Keratinocyte (primary cell): ENCODE results near the gene TPRA1. TPM values are rescaled to one million over a fixed set of nuclear protein-coding genes. Genes with fewer than 3 reads are reported as not detected.

ENCODE experiments used
- DNase-seq: peaks from one replicate; pipeline ENCODE4 v3.0.0-alpha.2; 2011; ENCODE audit warnings: low read depth, missing footprints, low spot score
- FAIRE-seq: peaks from 2 replicates; lab custom pipeline; 2011; peaks lifted over from hg19 to GRCh38; lab: Jason Lieb, UNC
- H2AFZ ChIP-seq: 2 replicates; pipeline ENCODE4 v1.6.0; 2012; ENCODE audit warnings: low read length, control low read depth, inconsistent platforms; ENCODE audit not compliant: control insufficient read depth
- H3K27ac ChIP-seq: 2 replicates; pipeline ENCODE4 v1.5.1; 2011; ENCODE audit warnings: low read length; ENCODE audit not compliant: control insufficient read depth, insufficient read depth
- H3K27me3 ChIP-seq: 3 replicates; pipeline ENCODE4 v1.6.0; 2011; ENCODE audit warnings: low read length; ENCODE audit not compliant: control insufficient read depth, insufficient read depth; ENCODE audit errors: extremely low read depth
- H3K36me3 ChIP-seq, 2 experiments: 2 replicates in 1 of 2; 3 replicates in 1 of 2; pipeline ENCODE4 v1.5.1; 2011; ENCODE audit warnings: low read length in 2 of 2, mild to moderate bottlenecking in 1 of 2; ENCODE audit not compliant: control insufficient read depth in 2 of 2, insufficient read depth in 2 of 2; ENCODE audit errors: extremely low read depth in 1 of 2
- H3K4me1 ChIP-seq: 3 replicates; pipeline ENCODE4 v1.5.1; 2011; ENCODE audit warnings: low read length; ENCODE audit not compliant: control insufficient read depth, insufficient read depth; ENCODE audit errors: extremely low read depth
- H3K4me2 ChIP-seq: 3 replicates; pipeline ENCODE4 v1.6.0; 2011; ENCODE audit warnings: low read depth, low read length; ENCODE audit not compliant: control insufficient read depth, insufficient read depth; ENCODE audit errors: extremely low read depth
- H3K4me3 ChIP-seq, 3 experiments: fragments of 200-600 bp in 1 of 3; sonication (generic) in 1 of 3; 2 replicates in 2 of 3; 3 replicates in 1 of 3; pipeline ENCODE4 v1.5.1; 2011 to 2016; ENCODE audit warnings: low read length in 3 of 3, mild to moderate bottlenecking in 3 of 3, control low read depth in 2 of 3, inconsistent platforms in 1 of 3, low read depth in 1 of 3, mixed read lengths in 1 of 3, mixed run types in 1 of 3, moderate library complexity in 1 of 3; ENCODE audit not compliant: control insufficient read depth in 2 of 3, insufficient read depth in 2 of 3; ENCODE audit errors: extremely low read depth in 1 of 3
- H3K79me2 ChIP-seq: 2 replicates; pipeline ENCODE4 v1.6.0; 2012; ENCODE audit warnings: low read length; ENCODE audit not compliant: control insufficient read depth, insufficient read depth
- H3K9ac ChIP-seq: 3 replicates; pipeline ENCODE4 v1.6.0; 2011; ENCODE audit warnings: low read length; ENCODE audit not compliant: control insufficient read depth, insufficient read depth; ENCODE audit errors: extremely low read depth
- H3K9me1 ChIP-seq: 3 replicates; pipeline ENCODE4 v1.6.0; 2011; ENCODE audit warnings: low read length; ENCODE audit not compliant: control insufficient read depth, insufficient read depth; ENCODE audit errors: extremely low read depth
- H3K9me3 ChIP-seq: 2 replicates; pipeline ENCODE4 v1.5.1; 2012; ENCODE audit warnings: low read depth, low read length; ENCODE audit not compliant: control insufficient read depth
- H4K20me1 ChIP-seq: 3 replicates; pipeline ENCODE4 v1.6.0; 2011; ENCODE audit warnings: low read length; ENCODE audit not compliant: control insufficient read depth, insufficient read depth; ENCODE audit errors: extremely low read depth
- EZH2 ChIP-seq: IDR thresholded peaks from one replicate; pipeline ENCODE4 v1.6.1; 2012; ENCODE audit warnings: inconsistent platforms, mild to moderate bottlenecking, low read length, moderate library complexity
- dilution Hi-C: fragments of 300-500 bp; cut with MboI; formaldehyde crosslinking; loops from one replicate; pipeline ENCODE4 v1.7.0; 2020; ENCODE audit warnings: low sequenced_read_pairs; ENCODE audit not compliant: extremely low pct_ligation_motif_present
- polyA minus RNA-seq, 3 experiments: library from RNA; depleted of rRNA, polyadenylated mRNA; stranded (reverse); fragments of >200 nt; gene quantifications; 1 replicate in 1 of 3; 2 replicates in 1 of 3; 3 replicates in 1 of 3; pipeline ENCODE4 v1.2.3, GENCODE V29; 2011
- polyA plus RNA-seq, 5 experiments: library from polyadenylated mRNA; depleted of rRNA in 3 of 5; stranded (reverse) in 3 of 5; stranded (forward) in 1 of 5; unstranded in 1 of 5; fragments of >200 nt; gene quantifications; 1 replicate in 1 of 5; 2 replicates in 3 of 5; 3 replicates in 1 of 5; pipeline versions ENCODE4 v1.2.1 to v1.2.3, GENCODE V29; 2011 to 2012; ENCODE audit warnings: missing spikeins in 2 of 5, low read depth in 1 of 5, low replicate concordance in 1 of 5
- TF ChIP-seq, protein P1 (sequence below), 3 experiments: IDR thresholded peaks in 1 of 3; conservative IDR thresholded peaks in 1 of 3; optimal IDR thresholded peaks in 1 of 3; 2 replicates in 2 of 3; 3 replicates in 1 of 3; pipeline versions ENCODE3 to v1.5.1; 2011; ENCODE audit warnings: low read length in 3 of 3, mild to moderate bottlenecking in 3 of 3, moderate library complexity in 2 of 3, control low read depth in 1 of 3, inconsistent platforms in 1 of 3; ENCODE audit not compliant: insufficient read depth in 2 of 3; ENCODE audit errors: extremely low read depth in 1 of 3

TPRA1 gene
- polyA plus RNA-seq (22.2 to 43.5 TPM (median 23.7 TPM) in 3 replicates), polyA minus RNA-seq (26.4 to 61.1 TPM (median 51.2 TPM) in 3 replicates)
- 4.2 TPM for polyA plus RNA-seq (2011; ENCODE audit: low read depth)
- polyA plus RNA-seq (2011; cell fraction: cytosol; rRNA removed) = 20.7 and 28.7 TPM in 2 replicates
- polyA plus RNA-seq (2011; cell fraction: nucleus; rRNA removed) = 42.7 and 50.1 TPM in 2 replicates
- 23.9 and 46.1 TPM in 2 replicates for polyA plus RNA-seq (2012; ENCODE audit: low replicate concordance)
- 47.6 TPM for polyA minus RNA-seq (2011; cell fraction: cytosol; rRNA and poly(A)+ RNA removed)
- polyA minus RNA-seq (2011; cell fraction: nucleus; rRNA and poly(A)+ RNA removed) = 25.0 and 27.0 TPM in 2 replicates

DNA sequence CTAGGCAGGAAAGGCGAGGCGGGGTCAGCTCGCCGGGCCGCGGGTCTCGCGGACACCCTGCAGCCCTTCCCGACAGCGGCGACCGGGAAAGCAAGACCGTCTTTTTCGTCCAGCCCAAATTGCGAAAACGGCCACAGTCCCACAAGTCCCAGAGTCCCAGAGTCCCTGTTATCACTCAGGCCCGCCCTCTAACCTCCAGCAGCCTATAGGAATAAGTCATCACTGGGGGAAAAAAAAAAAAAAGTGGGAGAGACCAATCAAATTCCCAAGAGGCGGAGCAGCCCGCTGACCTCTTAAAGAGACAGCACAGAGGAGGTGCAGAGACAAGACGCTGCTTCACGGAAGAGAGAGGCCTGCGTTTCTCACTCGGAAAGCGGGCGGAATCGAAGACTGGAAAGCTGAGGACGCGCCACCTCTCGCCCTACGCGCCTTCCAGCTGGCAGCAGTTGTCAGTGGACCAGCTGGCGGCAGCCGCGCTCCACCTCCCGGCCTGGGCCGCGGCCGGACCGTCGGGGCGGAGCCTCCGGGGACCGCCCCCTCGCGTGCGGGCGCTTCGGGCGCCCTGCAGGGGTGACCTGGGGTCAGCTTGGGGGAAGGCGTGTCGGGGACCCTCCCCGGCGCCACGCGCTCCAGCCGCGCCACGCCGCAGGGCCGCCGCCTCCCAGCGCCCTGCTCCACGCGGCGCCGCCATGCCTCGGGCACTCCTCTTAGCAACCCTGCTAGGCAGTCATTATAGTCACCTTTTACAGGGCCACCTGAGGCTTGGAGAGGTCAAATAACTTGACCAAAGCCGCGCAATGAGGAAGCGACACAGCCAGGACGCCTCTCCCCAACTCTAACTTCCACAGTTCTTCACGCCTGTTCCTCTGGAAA lies at the start of gene TPRA1:
TSS of gene TPRA1 (minus strand) at position 141 of the 873 bp plus-strand sequence. CDS start 10,587 bp downstream, outside the sequence.
- H3K9ac ChIP-seq = peak within 1 kb of the TSS; percentile 94
- H3K9me3 ChIP-seq = no peaks in the 10 kb centered on the region
- H3K4me3 ChIP-seq = peak within 1 kb of the TSS; percentile 79 to 87 (median 87)
- H3K27me3 ChIP-seq = no peaks in the 10 kb centered on the region
- TF ChIP-seq, protein P1, sequence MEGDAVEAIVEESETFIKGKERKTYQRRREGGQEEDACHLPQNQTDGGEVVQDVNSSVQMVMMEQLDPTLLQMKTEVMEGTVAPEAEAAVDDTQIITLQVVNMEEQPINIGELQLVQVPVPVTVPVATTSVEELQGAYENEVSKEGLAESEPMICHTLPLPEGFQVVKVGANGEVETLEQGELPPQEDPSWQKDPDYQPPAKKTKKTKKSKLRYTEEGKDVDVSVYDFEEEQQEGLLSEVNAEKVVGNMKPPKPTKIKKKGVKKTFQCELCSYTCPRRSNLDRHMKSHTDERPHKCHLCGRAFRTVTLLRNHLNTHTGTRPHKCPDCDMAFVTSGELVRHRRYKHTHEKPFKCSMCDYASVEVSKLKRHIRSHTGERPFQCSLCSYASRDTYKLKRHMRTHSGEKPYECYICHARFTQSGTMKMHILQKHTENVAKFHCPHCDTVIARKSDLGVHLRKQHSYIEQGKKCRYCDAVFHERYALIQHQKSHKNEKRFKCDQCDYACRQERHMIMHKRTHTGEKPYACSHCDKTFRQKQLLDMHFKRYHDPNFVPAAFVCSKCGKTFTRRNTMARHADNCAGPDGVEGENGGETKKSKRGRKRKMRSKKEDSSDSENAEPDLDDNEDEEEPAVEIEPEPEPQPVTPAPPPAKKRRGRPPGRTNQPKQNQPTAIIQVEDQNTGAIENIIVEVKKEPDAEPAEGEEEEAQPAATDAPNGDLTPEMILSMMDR (optimal IDR thresholded peaks at IDR 0.05 in 1 of 3, IDR thresholded peaks at IDR 0.05 in 1 of 3, conservative IDR thresholded peaks at IDR 0.05 in 1 of 3; ENCODE audit: extremely low read depth in 1 of 3, insufficient read depth in 2 of 3, low read length in 3 of 3) = peak in 2 of 3 experiments; percentile 24 to 30
- TF ChIP-seq EZH2 = no peak
- no peaks in the 10 kb centered on the region for H3K9me1 ChIP-seq
- FAIRE-seq (no peak), DNase-seq (peak; percentile 90)
- peaks cover 41% of the 10 kb centered on the region for H3K79me2 ChIP-seq
- H4K20me1 ChIP-seq = peaks cover 4% of the 10 kb centered on the region
- H3K4me1 ChIP-seq = peaks cover 26% of the 10 kb centered on the region
- peak within 1 kb of the TSS; percentile 59 for H2AFZ ChIP-seq
- H3K27ac ChIP-seq = peak within 1 kb of the TSS; percentile 96
- H3K4me2 ChIP-seq = peak within 1 kb of the TSS; percentile 97
- dilution Hi-C loops = no loop called here
- peaks cover 3 to 4% of the 10 kb centered on the region in 2 experiments for H3K36me3 ChIP-seq

DNA sequence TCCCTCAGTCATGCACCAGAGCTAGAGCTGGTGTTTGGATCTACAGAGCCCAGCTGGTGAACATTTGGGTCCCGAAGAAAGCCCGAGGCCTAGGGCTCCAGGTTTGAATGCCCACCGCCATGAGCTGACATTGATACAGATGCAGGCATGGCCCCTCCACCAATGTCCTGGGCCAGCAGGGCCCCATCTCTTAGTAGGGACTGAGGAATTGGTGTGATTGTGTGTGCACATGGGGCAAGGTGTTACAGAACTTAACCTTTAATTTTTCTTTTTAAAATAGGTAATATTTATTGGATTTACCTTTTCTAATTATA lies 49.5 kb upstream of the TPRA1 start:
- dilution Hi-C loops = no loop called here

More for the DNA sequence above, 49.5 kb upstream of the TPRA1 start:
- no peaks in the 10 kb centered on the region for H4K20me1 ChIP-seq
- H3K36me3 ChIP-seq = no peaks in the 10 kb centered on the region
- no peak overlapping the region for H2AFZ ChIP-seq
- H3K27me3 ChIP-seq = no peaks in the 10 kb centered on the region
- H3K9me3 ChIP-seq = no peaks in the 10 kb centered on the region
- H3K27ac ChIP-seq = no peak overlapping the region
- H3K4me1 ChIP-seq = peaks cover 7% of the 10 kb centered on the region
- DNase-seq = no peak
- H3K9ac ChIP-seq = no peak overlapping the region
- no peaks in the 10 kb centered on the region for H3K9me1 ChIP-seq
- no peak overlapping the region for H3K4me2 ChIP-seq
- H3K4me3 ChIP-seq = no peak overlapping the region
- TF ChIP-seq, protein P1 (optimal IDR thresholded peaks at IDR 0.05 in 1 of 3, IDR thresholded peaks at IDR 0.05 in 1 of 3, conservative IDR thresholded peaks at IDR 0.05 in 1 of 3; ENCODE audit: extremely low read depth in 1 of 3, insufficient read depth in 2 of 3, low read length in 3 of 3) = no peak
- TF ChIP-seq EZH2 = no peak
- no peak for FAIRE-seq
- H3K79me2 ChIP-seq = no peaks in the 10 kb centered on the region
